GM12801 (cell line): ENCODE results near the gene RAI1.

Experiments
- CTCF ChIP-seq: IDR thresholded peaks from one replicate; pipeline ENCODE4 v1.5.1; 2011; ENCODE audit warnings: control low read depth; ENCODE audit not compliant: insufficient read length; ENCODE audit errors: extremely low read depth

The RAI1 gene

DNA sequence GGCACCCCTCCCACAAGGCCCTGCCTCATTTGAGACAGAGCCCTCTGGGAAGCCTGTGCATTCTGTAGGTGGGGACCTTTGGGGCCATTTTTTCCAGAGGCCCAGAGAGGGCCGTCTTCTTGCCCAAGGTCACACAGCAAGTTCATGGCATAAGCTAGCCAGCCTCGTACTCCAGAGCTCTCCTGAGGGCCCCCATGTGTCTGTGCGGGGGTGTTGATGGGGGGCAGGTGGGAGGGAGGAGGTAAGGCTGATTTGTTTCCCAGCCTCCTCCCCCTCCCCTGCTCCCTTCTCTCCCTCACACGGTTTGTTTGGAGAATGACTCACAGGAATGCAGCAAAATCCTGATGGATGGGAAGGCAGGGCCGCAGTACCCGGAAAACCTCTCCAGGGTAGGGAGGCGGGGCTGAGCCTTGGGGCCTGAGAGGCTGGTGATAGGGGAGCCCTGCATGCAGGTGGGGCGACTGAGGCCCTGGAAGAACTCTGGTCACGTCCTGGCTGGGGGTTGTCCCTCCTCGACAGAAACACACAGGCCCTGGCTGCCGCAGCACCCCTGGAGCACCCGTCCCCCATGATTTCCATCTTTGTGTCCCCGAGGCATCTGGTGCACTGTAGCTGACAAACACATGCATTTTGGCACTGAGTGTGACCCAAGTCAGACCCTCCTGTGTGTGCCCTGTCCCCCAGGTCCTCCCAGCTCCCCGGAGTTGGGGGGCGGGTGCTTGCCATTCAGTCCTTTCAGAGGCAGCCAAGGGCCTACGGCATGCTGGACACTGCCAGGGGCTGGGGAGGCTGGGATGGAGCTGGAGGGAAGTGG lies 29.7 kb downstream of the RAI1 start:
- TF ChIP-seq CTCF, result no peak

DNA sequence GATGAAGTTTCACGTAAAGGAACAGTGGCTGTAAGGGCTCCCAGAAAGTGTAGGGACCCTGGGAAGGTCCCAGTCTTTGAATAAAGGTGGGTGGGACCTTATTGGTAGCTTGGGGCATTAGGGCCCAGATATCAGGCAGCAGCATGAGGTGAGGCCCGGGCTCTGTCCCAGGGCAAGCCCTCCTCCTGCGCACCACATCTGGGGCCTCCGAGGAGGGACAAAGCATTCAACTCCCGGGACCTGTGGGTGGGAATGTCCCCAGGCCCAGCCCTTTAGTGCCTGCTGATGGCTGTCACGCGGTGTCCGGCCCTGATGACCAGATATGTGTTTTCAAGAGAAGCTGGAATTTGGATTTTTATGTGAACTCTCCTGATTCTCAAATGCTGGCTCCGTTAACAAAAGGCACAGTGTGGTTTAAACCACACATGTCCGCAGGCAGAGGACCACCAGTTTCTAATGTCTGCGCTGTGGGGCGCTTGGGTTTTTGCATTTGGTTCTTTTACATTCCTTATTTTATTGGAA lies 30.4 kb downstream of the RAI1 start:
- TF ChIP-seq CTCF, result no peak

- no peak for TF ChIP-seq CTCF
Measured at GRCh38 chr17:17712268-17712924, 31.1 kb downstream of the RAI1 start.

DNA sequence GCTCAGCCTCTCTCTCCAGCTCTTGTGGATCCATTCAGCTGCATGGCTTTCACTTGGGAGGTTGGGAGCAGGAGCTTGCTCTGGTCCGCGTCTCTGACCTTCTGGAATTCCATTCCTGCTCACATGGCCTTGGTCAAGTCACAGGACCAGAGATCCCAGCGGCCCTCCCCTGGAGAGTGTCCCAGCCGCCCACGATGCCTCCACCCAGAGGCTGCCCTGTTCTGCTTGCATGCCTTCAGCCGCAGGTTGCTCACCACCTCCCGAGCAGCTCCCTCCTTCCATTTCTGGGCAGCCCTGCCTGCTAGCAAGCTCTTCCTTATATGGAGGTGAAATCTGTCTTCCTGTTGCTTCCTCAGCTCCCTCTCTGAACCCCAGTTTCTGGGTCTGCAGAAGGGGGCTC lies 32.6 kb downstream of the RAI1 start:
- no peak for TF ChIP-seq CTCF

GRCh38 chr17:17714261-17714866 lies 33.1 kb downstream of the RAI1 start:
- TF ChIP-seq CTCF, result no peak

GRCh38 chr17:17714879-17715278 lies 33.6 kb downstream of the RAI1 start:
- TF ChIP-seq CTCF, result no peak

- no peak for TF ChIP-seq CTCF
Measured at GRCh38 chr17:17716837-17717523, 35.7 kb downstream of the RAI1 start.
